ENCODE results near the gene DNASE1L1. TPM values are rescaled to one million over a fixed set of nuclear protein-coding genes. Genes with fewer than 3 reads are reported as not detected.

DNASE1L1 gene
- total and polyA plus RNA-seq, 2 donors (not counting 1 experiment from before 2014, with no cell fraction given) = 11.3 to 38.5 TPM

- H3K27ac ChIP-seq (ENCODE audit: insufficient read depth, low read length) = peak within 1 kb of the TSS; percentile 96
- H3K27me3 ChIP-seq (ENCODE audit: control insufficient read depth, insufficient read depth, low read length) = no peaks in the 10 kb centered on the region
- peaks cover 3% of the 10 kb centered on the region for H3K36me3 ChIP-seq (ENCODE audit: control insufficient read depth, insufficient read depth, low read length)
- DNase-seq (ENCODE audit: low read depth in 2 of 2) = peak; percentile 95 to 97
- peak within 1 kb of the TSS; percentile 97 for H3K9ac ChIP-seq (ENCODE audit: insufficient read depth, low read length)
- H4K20me1 ChIP-seq (ENCODE audit: control insufficient read depth, extremely low read depth, insufficient read depth, low read length) = no peaks in the 10 kb centered on the region
- peaks cover 19% of the 10 kb centered on the region for H3K79me2 ChIP-seq (ENCODE audit: control insufficient read depth, insufficient read depth, low read length)
- H3K4me2 ChIP-seq (ENCODE audit: extremely low read depth, insufficient read depth, low read length) = peak within 1 kb of the TSS; percentile 88
- H3K4me1 ChIP-seq (ENCODE audit: control insufficient read depth, extremely low read depth, insufficient read depth, low read length) = peaks cover 5% of the 10 kb centered on the region
- TF ChIP-seq CTCF (conservative IDR thresholded peaks at IDR 0.05 in 1 of 2, IDR thresholded peaks at IDR 0.05 in 1 of 2; ENCODE audit: low read depth in 1 of 2, low read length in 2 of 2) (no peak), EZH2 (IDR thresholded peaks at IDR 0.05; ENCODE audit: low read length, missing control alignments) (no peak)
- no peak within 1 kb of the TSS for H2AFZ ChIP-seq (ENCODE audit: low read length)
- no peaks in the 10 kb centered on the region for H3K9me3 ChIP-seq (ENCODE audit: control insufficient read depth, insufficient read depth, low read depth, low read length)
- H3K4me3 ChIP-seq (replicated peaks in 1 of 4; ENCODE audit: control extremely low read depth in 1 of 4, insufficient read depth in 1 of 4, low read depth in 3 of 4, low read length in 4 of 4) = peak within 1 kb of the TSS; percentile 73 to 84 (median 77)
Observed at GRCh38 chrX:154378799-154379568, 30.1 kb downstream of the DNASE1L1 start, which contains the start of gene EMD. EMD (plus strand) TSS chrX:154379295; CDS start chrX:154379485, 190 bp downstream.

- Histone ChIP-seq H3K4me1 (ENCODE audit: control insufficient read depth, extremely low read depth, insufficient read depth, low read length) (peaks cover 5% of the 10 kb centered on the region), H3K27ac (ENCODE audit: insufficient read depth, low read length) (peak overlapping the region; percentile 90), H3K79me2 (ENCODE audit: control insufficient read depth, insufficient read depth, low read length) (peaks cover 24% of the 10 kb centered on the region), H3K9me3 (ENCODE audit: control insufficient read depth, insufficient read depth, low read depth, low read length) (no peaks in the 10 kb centered on the region), H2AFZ (ENCODE audit: low read length) (no peak overlapping the region), H3K4me3 (replicated peaks in 1 of 4; ENCODE audit: control extremely low read depth in 1 of 4, insufficient read depth in 1 of 4, low read depth in 3 of 4, low read length in 4 of 4) (peak overlapping the region in 3 of 4 experiments; percentile 25 to 52 (median 33)), H4K20me1 (ENCODE audit: control insufficient read depth, extremely low read depth, insufficient read depth, low read length) (no peaks in the 10 kb centered on the region), H3K9ac (ENCODE audit: insufficient read depth, low read length) (peak overlapping the region; percentile 76), H3K27me3 (ENCODE audit: control insufficient read depth, insufficient read depth, low read length) (no peaks in the 10 kb centered on the region), H3K4me2 (ENCODE audit: extremely low read depth, insufficient read depth, low read length) (peak overlapping the region; percentile 51), H3K36me3 (ENCODE audit: control insufficient read depth, insufficient read depth, low read length) (peaks cover 3% of the 10 kb centered on the region)
- no peak for TF ChIP-seq CTCF (conservative IDR thresholded peaks at IDR 0.05 in 1 of 2, IDR thresholded peaks at IDR 0.05 in 1 of 2; ENCODE audit: low read depth in 1 of 2, low read length in 2 of 2)
- no peak for TF ChIP-seq EZH2 (IDR thresholded peaks at IDR 0.05; ENCODE audit: low read length, missing control alignments)
- peak in 1 of 2 donors; percentile 49 for DNase-seq (ENCODE audit: low read depth in 2 of 2)
Observed at GRCh38 chrX:154378059-154378798, 30.8 kb downstream of the DNASE1L1 start.

- Histone ChIP-seq H3K9me3 (ENCODE audit: control insufficient read depth, insufficient read depth, low read depth, low read length) (no peaks in the 10 kb centered on the region), H3K36me3 (ENCODE audit: control insufficient read depth, insufficient read depth, low read length) (peaks cover 3% of the 10 kb centered on the region), H3K4me1 (ENCODE audit: control insufficient read depth, extremely low read depth, insufficient read depth, low read length) (peaks cover 5% of the 10 kb centered on the region), H3K9ac (ENCODE audit: insufficient read depth, low read length) (no peak overlapping the region), H4K20me1 (ENCODE audit: control insufficient read depth, extremely low read depth, insufficient read depth, low read length) (no peaks in the 10 kb centered on the region), H3K27ac (ENCODE audit: insufficient read depth, low read length) (no peak overlapping the region), H2AFZ (ENCODE audit: low read length) (no peak overlapping the region), H3K4me3 (replicated peaks in 1 of 4; ENCODE audit: control extremely low read depth in 1 of 4, insufficient read depth in 1 of 4, low read depth in 3 of 4, low read length in 4 of 4) (no peak overlapping the region), H3K27me3 (ENCODE audit: control insufficient read depth, insufficient read depth, low read length) (no peaks in the 10 kb centered on the region), H3K4me2 (ENCODE audit: extremely low read depth, insufficient read depth, low read length) (no peak overlapping the region), H3K79me2 (ENCODE audit: control insufficient read depth, insufficient read depth, low read length) (peaks cover 31% of the 10 kb centered on the region)
- peak in 1 of 2 donors; percentile 55 for DNase-seq (ENCODE audit: low read depth in 2 of 2)
- TF ChIP-seq EZH2 (IDR thresholded peaks at IDR 0.05; ENCODE audit: low read length, missing control alignments) = no peak
- TF ChIP-seq CTCF (conservative IDR thresholded peaks at IDR 0.05 in 1 of 2, IDR thresholded peaks at IDR 0.05 in 1 of 2; ENCODE audit: low read depth in 1 of 2, low read length in 2 of 2) = no peak
Observed at GRCh38 chrX:154376774-154377173, 32.3 kb downstream of the DNASE1L1 start.

All from fibroblast of lung (primary cell).